ENCODE data around the gene MXI1.

MXI1 gene

DNA sequence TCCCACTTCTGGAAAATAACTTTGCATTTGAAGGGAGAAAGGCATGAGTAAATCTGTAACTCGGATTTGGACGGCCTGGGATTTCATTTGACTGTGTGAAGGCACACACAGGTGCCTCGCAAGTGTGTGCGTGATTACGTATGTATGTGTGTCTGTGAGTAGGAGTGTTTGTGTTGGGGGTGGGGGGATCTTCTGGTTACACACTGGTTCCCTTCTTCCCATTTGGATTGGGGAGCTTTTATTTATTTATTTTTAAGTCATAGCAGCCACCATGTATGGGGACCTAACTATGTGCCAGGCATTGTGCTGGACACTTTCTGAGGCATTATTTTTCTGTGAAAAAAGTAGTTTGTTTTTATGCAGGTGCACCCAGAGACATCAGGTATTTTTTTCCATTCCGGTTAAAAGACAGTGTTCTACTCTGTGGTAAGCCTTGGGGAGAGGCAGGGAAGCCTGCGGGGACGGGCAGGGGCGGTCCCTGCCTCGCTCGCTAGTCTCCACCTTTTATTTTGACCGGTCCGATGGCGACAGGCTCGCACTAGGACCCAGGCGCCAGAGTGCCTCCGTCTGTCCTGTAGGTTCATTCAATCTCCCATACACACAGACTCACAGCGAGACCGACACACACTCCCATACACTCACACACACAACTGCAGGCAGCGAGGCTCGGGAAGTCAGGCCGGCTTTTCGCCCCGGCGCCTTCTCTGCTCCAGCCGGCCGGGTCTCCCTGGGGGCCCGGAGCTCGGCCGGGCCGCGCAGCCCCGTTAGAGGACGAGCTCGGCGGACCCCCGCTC lies at the start of gene MXI1:
TSS of gene MXI1 (plus strand) at position 595 of the 794 bp plus-strand sequence. CDS start 204 bp downstream, outside the sequence.
- DNase-seq: peak in 48 of 56 donors; percentile 12 to 84 (median 57)

DNA sequence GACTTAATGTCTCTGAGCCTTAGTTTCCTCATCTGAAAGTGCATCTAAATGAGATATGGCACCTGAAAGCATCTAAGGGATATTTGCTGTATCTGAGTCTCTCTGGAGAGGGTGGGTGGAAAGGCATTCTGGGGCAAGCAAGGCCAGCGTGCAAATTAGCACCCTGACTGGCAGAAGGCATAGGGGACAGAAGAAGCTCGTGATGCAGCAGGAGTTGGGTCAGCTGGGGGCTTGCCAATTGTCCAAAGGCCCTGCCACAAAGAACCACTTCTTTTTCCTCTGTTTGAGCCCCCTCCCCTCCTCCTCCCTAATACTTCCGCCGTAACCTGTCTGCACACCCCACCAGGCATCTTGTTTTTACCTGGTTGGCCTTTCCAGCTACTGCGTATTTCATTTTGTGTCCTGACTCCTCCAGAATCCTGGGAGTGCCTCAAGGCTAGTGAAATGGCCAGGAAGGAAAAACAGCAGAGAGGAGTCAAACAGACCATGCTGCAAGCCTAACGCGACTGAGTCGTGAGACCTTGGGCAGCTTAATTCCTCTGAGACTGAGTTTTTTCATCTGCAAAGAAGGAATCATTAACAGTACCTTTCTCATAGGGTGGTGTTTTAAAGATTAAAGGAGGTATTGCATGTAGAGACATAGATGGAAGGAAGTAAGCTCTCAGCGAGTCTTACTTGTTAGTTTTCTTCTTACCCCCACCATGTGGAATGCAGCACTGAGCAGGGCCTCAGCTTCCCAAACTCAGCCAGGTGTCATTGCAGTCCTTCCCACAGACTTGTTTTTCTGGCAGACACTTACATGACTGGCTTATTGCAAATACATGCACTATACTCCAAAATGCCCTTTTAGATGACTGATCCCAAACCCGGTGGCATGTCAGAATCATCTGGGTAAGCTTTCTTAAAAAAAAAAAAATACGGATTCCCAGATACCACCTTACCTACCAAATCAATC lies 49.1 kb upstream of the MXI1 start:
- DNase-seq: no peak

DNA sequence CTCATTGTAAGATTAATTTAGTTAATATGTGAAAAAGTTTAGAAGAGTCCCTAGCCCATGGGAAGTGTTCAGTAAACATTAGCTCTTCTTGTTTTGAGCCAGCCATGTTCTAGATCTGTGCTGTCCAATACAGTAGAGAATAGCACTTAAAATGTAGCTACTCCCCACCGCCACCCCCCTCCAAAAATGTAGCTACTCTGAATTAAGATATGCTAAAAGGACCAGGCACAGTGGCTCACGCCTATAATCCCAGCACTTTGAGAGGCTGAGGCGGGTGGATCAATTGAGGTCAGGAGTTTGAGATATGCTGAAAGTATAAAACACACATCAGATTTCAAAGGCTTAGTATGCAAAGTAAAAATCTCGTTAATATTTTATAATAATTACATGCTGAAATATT lies 47.3 kb upstream of the MXI1 start:
- no peak for DNase-seq

DNA sequence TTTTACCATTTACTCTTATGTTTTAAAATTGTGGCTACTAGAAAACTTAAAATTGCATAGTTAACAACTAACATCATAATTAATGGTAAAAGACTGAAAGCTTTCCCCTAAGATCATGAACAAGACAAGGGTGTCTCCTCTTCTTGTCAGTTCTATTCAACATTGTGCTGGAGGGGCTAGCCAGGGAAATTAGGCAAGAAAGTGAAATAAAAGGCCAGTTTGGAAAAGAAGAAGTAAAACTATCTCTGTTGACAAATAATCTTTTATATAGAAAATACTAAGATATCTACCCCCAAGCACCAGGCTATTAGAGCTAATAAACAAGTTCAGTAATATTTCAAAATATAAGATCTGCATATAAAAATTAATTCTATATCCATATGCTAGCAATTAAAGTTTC lies 46.9 kb upstream of the MXI1 start:
- DNase-seq: no peak

DNA sequence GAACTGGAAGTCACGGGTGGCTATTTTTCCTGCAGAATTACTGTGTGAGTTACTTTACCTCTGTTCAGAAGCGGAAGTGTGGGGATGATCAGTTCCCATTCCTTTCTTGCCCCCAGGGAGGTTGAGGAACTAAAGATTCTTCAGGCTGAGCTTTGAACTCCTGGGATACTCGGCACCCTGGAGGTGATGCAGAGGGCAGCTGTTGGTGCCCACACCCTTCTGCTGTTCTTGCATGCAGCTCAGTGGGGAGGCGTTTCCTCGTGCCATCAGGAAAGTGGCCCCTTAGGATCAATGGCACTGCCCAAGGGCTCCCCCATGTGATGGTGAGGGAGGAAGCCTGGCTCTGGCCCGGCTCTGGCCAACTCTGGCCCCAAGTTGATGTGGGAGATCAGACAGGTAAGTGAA lies 44.7 kb upstream of the MXI1 start:
- no peak for DNase-seq

DNA sequence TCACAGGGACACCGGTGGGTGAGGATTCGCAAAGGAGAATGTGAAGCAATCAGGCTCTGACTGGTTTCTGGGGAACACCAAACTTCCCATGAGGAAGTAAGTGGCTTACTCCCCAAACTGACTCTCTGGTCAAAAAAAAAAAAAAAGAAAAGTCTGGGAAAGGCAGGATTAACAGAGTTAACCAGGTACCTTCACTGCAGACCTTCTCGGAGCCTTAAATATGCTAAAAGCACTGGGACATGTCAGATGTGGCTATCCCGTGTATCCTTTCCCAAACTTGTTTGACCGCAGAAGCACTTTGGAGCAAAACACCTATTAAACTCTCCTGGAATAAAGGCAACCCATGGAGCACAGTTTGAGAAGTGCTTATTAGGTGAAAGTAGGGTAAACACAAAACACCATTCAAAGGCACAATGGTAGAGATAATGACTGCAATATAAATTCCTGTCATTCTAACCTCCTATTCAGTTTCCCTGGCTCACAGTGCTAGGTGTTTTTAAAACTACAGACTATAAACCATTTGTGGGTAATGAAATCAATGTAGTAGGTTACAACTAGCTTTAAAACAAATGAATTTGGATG lies 44.1 kb upstream of the MXI1 start:
- no peak for DNase-seq

DNA sequence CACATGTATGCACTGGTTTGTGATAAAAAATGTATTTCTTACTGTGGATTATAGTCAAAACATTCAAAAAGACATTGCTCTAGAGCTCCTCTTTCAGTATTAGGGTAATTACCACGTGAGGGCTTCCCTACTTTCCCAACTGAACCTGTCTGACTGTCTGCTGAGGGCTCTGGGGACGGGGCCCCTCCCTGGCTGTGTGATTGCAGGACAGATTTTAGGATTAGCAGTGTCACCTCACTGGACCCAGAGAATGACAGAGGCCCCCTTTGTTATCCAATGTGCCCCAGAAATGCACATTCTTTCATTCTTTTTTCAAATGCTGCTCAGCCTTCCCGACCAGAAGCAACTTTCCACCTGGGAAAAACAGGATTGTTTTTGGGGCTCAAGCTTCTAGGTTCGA lies 43.6 kb upstream of the MXI1 start:
- DNase-seq: no peak

DNA sequence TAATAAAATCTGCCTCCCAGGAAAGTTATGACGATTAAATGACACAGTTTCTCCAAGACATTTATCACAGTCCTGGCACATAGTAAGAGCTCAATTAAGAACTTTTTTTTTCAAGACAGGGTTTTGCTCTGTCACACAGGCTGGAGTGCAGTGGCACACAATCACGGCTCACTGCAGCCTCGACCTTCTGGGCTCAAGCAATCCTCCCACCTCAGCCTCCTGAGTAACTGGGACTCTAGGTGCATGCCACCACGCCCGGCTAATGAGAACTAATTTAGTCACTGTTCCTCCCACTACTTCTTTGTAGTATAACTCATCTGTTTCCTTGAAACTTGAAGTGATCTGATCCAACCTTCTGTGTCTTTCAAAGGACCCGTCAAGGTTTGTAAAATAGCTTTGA lies 42.2 kb upstream of the MXI1 start:
- DNase-seq: no peak

DNA sequence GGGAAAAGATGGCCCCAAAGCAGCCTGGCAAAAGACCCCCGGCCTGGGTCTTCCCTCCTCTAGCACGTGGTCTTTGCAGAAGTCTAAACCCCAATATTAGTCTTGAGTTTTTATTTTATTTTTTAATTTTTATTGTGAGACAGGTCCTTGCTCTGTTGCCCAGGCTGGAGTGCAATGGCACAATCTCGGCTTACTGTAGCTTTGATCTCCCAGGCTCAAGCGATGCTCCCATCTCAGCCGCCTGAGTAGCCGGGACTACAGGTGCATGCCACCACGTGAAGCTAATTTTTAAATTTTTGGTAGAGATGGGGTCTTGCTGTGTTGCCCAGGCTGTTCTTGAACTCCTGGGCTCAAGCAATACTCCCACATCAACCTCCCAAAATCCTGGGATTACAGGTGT lies 40.3 kb upstream of the MXI1 start:
- DNase-seq: no peak

DNA sequence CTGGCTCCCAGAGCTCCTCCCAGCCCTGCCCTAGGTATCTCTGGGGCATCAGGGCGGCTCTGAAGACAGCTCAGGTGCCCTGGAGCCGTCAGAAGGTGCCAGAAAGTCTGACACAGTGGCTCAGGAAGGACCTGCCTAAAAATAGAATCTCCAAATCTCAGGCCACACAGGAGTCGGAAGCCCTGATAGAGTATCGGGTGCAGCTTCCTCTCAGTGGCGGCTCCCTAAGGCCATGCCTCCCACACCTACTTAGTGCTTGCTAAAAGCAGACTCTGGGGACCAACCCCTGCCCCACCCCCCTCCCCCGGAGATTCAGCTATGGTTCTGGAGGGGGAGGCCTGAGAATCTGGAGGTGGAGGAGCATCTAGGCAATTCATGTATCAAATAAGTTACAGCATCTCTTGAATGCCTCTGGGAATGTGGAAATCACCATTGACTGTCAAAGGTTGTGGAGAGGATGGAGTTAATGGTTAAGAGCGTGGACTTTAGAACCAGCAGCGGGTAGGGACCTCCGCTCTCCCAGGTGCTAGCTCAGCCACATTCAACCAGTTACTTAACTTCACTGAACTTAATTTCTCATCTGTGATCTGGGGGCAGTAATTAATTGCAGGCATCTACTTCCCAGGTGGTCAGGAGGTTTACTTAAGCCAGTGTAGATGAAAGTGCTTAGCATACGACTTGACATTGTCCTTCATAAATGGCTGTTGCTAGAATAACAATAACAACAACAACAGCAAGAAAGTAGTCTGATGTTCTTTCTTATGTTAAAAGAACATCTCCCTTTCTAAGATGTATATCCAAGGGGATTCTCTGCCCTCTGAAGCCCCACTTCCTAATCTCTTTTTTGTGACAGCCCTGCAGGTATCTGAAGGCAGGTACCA lies 38.6 kb upstream of the MXI1 start:
- peak in 1 of 56 donors; percentile 8 for DNase-seq

DNA sequence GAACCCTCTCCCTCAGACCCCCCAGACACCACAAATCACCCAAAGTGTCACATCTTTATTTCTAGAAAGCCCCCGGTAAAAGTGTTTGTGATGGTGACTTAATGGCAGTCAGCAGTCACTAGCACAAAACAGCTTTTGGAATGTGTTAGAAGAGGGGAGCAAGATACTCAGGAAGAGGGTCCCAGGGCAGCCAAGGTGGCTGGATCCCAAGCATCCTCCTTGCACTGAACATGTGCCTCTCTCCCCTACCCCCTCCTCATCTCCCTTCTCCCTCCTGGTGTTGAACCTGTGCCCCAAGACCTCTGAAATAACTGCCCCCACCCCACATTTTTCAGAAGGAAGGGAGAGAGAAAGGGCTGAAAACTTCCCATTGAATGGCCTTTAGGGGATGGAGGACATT lies 37.8 kb upstream of the MXI1 start:
- no peak for DNase-seq

DNA sequence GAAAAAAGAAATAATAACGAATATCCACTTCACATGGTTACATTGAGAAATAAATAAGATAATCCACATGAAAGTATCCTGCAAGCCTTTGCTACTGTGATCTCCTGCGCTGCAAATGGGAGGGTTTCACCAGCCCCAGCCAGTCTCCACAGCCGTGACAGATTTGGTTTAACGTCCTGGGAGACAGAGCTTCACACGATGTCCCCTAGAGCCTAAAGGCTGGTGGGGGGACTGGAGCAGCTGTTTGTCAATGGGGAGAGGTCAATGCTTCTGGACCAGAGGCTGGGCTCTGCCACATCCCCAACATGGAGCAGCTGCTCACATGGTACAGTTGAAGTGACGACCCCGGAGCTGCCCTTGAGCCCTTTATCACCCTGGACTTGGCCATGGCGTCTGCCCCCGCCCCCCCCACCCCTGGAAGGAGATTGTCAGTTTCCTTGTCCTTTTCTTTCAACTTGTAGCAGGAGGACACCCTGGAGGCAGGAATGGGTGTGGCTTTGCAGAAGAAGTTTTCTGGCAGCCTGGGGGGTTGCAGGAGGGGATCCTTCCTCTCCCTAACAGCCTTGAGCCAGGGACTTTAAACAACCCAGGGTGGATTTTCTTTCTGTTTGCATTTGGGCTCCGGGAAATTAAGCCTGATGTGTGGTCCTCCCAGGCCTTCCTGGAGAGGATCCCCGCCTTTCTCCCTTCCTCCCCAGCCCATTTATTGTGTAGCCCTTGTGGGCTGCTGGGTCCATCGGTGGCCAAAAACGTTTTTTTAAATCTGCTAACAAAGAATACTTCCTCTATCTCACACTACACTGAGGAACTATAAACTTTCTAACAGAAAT lies 37.0 kb upstream of the MXI1 start:
- no peak for DNase-seq

DNA sequence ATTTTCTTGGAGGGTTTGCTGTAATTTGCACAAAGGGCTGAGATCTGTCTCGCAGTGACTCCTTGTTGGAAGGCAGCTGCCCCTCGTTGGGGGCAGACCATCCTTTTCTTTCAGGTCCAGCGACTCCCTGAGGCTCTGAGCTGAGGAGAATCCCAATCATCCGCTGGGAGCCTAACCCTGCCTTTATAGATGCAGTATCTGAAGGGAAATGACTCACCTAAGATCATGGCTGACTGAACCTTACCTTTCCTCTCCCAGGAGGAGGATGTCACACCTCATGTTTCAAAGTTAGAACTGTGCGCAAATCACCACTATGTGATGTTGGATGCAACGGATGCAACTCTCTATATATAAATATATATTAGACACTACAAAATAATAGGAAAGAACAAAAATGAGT lies 36.4 kb upstream of the MXI1 start:
- DNase-seq: no peak

DNA sequence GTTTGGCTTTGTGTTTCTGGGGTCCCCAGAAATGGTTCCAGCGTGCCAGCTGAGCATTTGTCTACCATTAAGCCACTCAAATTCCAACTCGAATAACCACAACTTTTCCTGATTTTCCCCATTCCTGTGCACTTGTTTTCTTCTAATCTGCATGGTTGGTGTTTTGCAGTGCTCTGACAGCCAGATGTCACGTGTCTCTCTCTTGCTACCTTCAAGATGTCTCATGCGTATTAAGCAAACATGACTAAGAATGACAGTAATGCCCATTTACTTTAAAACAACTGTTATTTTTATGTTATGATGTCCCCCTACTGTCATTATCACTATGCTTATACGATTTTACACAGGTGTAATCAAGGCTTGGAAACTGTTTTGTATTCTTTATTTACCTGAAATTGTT lies 35.2 kb upstream of the MXI1 start:
- DNase-seq: no peak

DNA sequence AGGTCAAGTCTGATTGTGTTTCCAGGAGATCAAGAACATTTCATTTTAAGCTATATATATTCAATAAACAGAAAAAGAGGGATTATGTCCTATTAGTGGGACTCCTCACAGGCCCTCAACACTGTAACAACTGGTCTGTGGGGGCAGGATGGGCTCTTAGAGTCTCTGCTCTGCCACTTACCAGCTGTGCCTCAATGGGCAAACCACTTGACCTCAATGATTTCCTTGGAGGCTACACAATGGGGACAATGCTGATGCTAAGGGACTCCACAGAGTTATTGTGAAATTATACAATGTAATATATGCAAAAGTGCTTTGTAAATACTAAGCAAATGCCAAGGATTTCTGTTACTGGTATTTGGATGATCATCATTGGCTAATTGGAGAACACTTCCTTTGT lies 33.2 kb upstream of the MXI1 start:
- DNase-seq: no peak

DNA sequence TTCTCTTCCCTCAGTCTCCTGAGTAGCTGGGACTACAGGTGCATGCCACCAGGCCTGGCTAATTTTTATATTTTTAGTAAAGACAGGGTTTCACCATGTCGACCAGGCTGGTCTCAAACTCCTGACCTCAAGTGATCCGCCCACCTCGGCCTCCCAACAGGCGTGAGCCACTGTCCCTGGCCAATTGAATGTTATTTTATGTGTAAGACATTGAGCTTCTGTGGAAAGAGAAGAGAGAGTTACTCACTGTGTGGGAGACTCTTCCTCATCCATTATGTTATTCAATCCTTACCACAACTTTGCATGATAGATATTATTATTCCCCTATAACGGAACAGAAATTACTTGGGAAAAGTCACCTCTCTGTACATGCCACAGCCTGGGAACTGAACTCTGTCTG lies 32.6 kb upstream of the MXI1 start:
- DNase-seq: no peak

DNA sequence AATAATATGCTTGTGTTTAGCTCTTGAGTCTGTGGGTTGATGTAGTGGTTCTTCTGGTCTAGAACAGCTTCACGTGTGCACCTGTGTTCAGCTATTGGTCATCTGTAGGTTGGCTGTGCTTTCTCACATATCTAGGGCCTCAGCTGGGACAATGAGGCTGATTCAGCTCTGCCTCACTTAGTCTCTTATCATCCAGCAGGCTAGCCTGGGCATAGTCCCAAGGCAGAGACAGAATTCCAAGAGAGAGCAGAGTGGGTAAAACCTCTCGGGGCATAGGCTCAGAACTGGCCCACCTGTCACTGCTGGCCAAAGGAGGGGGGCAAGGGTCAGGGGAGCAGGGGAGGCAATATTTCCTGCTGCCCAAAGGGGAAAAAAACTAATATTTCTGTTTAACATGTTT lies 32.0 kb upstream of the MXI1 start:
- DNase-seq: no peak

DNA sequence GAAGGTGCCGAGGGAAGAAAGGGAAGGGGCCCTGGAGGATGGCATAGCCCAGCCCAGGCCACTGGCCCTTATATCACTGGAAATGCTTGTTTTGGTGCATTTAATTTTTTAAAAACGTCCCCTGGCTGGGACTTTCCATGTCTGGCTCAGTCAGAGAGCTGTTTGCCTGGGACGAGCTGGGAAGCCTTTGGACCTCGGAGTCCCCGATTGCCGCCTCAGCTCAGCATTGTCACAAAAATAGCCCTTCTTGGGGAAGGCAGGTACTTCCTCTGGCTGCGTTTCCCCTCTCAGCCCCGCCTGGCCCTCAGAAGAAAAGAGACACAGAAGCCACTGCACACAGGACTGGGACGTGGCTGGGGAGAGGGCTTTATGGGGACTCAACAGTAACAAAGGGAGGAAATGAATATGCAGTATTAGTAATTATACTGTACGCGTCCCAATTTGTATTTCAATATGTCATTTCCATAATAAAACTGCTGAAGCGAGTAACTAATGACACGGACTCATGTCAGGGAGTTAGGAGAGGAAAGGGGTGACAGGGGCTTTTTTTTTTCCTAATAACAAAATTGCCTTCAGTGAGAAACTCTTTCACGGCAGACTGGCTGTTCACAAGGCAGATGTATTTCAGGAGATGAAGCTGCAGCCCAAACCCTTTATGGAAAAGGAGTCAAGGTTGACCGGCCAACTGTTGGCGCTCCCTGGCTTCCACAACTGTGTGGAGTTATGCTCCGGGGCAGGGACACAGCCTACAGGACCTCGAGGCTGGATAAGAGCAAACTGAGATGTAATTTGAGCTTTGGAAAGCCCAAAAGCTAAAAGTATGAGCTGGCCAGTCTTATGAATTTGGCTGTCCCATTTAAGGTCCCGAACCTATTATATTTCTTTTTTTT lies 31.0 kb upstream of the MXI1 start:
- DNase-seq: no peak

DNA sequence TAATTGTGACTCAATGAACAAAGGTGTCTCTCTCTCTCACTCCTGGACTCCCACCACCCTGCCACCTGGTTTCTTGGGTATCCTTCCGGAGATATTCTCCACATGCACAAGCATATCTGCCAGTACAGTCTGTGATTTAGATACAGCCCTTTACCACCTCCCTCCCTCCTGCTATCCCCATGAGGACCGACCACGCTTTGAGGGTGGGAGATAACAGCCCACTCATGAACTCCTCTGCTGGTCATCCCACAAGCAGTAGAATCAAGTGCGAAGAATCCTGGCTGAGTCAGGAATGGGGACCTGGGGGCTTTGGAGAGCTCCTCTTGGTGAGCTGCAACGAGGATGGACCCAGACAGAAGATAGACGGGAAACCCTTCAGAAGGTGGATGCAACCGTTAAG lies 28.2 kb upstream of the MXI1 start:
- no peak for DNase-seq

All from nucleus accumbens (tissue), 56 donors.